Heart right ventricle (tissue), 16 donors: Measurements from ENCODE around the gene IGF2BP2. TPM values are rescaled to one million over a fixed set of nuclear protein-coding genes. Genes with fewer than 3 reads are reported as not detected.
A peak's percentile ranks its signal among the peaks of the same experiment; 100 is the strongest.

ENCODE experiments used
- ATAC-seq, 8 donors: fragments of 200-7000 bp; cut with Tn5 transposase; one replicate each; pipeline ENCODE4 v1.9.1; 2020; ENCODE audit warnings: mild to moderate bottlenecking in 8 of 8, moderate library complexity in 8 of 8, moderate number of reproducible peaks in 1 of 8
- DNase-seq, 2 donors: peaks; one replicate each; pipeline ENCODE4 v3.0.0-alpha.2; 2020
- H3K27ac ChIP-seq, 10 donors: fragments of 200-600 bp; sonication (generic) in 2 of 10; one replicate each; pipeline versions ENCODE4 v1.5.0 to v1.8.0; 2020 to 2022; ENCODE audit warnings: mild to moderate bottlenecking in 3 of 10
- H3K27me3 ChIP-seq, 7 donors: fragments of 200-600 bp; one replicate each; pipeline ENCODE4 v1.8.0; 2021 to 2022; ENCODE audit warnings: mild to moderate bottlenecking in 2 of 7
- H3K36me3 ChIP-seq, 9 donors: fragments of 200-600 bp; sonication (generic) in 1 of 9; one replicate each; pipeline versions ENCODE4 v1.5.0 to v1.8.0; 2020 to 2022; ENCODE audit warnings: mild to moderate bottlenecking in 2 of 9
- H3K4me1 ChIP-seq, 9 donors: fragments of 200-600 bp; sonication (generic) in 1 of 9; one replicate each; pipeline versions ENCODE4 v1.5.0 to v1.8.0; 2020 to 2022; ENCODE audit warnings: mild to moderate bottlenecking in 4 of 9
- H3K4me3 ChIP-seq, 10 donors: fragments of 200-600 bp; sonication (generic) in 2 of 10; one replicate each; pipeline versions ENCODE4 v1.5.0 to v1.8.0; 2020 to 2022; ENCODE audit warnings: mild to moderate bottlenecking in 7 of 10, moderate library complexity in 2 of 10
- H3K9me3 ChIP-seq, 11 donors: fragments of 200-600 bp in 10 of 11; sonication (generic) in 2 of 11; one replicate each; pipeline versions ENCODE4 v1.5.0 to v1.8.0; 2013 to 2022; ENCODE audit warnings: mild to moderate bottlenecking in 2 of 11, control low read depth in 1 of 11, moderate library complexity in 1 of 11
- CTCF ChIP-seq, 9 donors: fragments of 200-600 bp; sonication (generic) in 2 of 9; IDR thresholded peaks; one replicate each; pipeline versions ENCODE4 v1.5.0 to v1.8.0; 2021 to 2022; ENCODE audit warnings: antibody characterized with exemption in 9 of 9, mild to moderate bottlenecking in 5 of 9, moderate library complexity in 1 of 9
- WGBS, 2 donors: extraction: QIAGEN DNeasy Blood & Tissue Kit; methylation state at CpG; one replicate each; pipeline ENCODE4 v1.1.7; 2013; ENCODE audit warnings: inconsistent platforms in 1 of 2; 5-methylcytosine and 5-hydroxymethylcytosine counted together
- intact Hi-C, 10 donors: fragments of 100-400 bp; cut with DNase I; formaldehyde crosslinking; loops; one replicate each; pipeline versions ENCODE4 v1.11.1 to v1.14.2; 2022
- polyA plus RNA-seq, 2 donors: library from polyadenylated mRNA; stranded (reverse); fragments of 200-250 nt; gene quantifications; one replicate each; pipeline ENCODE4 v1.2.3, GENCODE V29; 2013
- total RNA-seq, 10 donors: library from RNA; stranded (reverse); fragmentation: NEBNext Ultra II Directional in 3 of 10; extraction: Animal tissue kit (Norgen Biotek cat#: 25700) in 3 of 10; gene quantifications; one replicate each; pipeline versions ENCODE4 v1.2.1 to v1.2.4, GENCODE V29; 2021 to 2023
- donor health status: Arrhythmogenic right ventricular cardiomyopathy.
- donor health status: ischemic (EF 13 %, LVEDD 7.1; RV severe dilation, severe dysfunction).
- donor health status: healthy with polysubstance abuse.
- donor health status: DM: no; HTN: yes; CAD: no.
- donor health status: DM: no; HTN: no; CAD: no.
- donor health status: ischemic (EF 25% LVEDD 6.9; RV normal size, moderate dysfunction).
- donor health status: ischemic (EF 25% LVEDD 5.7; RV mildly dilated, moderate dysfunction).
- donor health status: healthy.
- donor health status: DM: yes; HTN: yes; CAD: no.
- donor health status: Ischemic cardiomyopathy.
- donor health status: ischemic (EF 35%, LVEDD 5.7; RV mildly dilated, moderate dysfunction).
- donor health status: nonischemic (EF 11% LVEDD 7.7; RV severe dilation, severe dysfunction).
- donor health status: DM: yes; HTN: yes; CAD: no.
- donor health status: PGD.
- donor health status: ischemic (EF 29% LVEDD 5.4; RV normal size, mild dysfunction).
- donor health status: nonischemic (EF 23%, LVEDD 6.1; RV moderate dilation, normal function).

IGF2BP2 gene
- total and polyA plus RNA-seq, 12 donors, result 9.4 to 17.8 (median 15.4) TPM

DNA sequence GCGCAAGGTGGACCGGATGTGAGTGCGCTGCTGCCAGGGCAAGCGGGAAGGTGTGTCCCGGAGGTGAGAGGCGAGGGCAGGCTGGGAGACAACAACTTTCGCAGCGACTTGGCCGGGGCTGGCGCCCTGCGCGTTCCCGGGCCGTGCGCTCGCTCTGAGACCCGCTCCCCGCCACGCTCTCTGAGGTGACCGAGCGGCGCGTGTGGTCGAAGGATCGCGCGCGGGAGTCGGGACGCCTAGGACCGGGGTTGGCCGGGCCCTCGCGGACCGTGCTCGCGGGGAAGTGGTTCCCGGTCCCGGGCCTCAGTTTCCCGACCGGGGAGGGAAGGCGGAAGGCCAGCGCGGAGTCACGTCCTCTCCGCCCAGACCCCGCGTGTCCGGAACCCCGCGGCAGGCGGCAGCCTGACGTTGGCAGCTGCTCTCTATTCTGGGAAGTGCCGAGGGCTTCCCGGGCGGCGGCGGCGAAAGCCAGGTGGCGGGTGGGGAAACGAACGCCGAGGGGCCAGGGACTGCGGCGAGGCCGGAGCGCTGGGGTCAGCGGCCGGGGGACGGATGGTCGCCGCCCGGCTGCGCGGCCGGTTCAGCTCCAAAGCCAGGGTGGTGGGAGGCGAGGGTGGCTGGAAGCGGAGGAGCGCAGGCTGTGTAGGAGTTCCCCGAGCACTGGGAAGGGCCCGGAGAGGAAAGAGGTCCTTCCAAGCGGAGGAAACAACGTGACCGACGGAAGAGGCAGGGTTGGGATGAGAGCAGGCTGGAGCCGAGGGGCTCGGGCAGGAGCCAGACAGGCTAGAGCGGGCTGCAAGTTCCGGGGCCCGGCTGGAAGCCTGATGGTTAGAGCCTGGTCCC is 1.0 kb upstream of the IGF2BP2 start:
- H3K36me3 ChIP-seq, result no peaks in the 10 kb centered on the region
- 2% methylated on average over 78 to 90 of the region's 90 CpGs for WGBS, 2 donors
- H3K9me3 ChIP-seq, result no peaks in the 10 kb centered on the region
- peaks cover 2 to 26% (median 16%) of the 10 kb centered on the region in 9 donors for H3K4me1 ChIP-seq
- intact Hi-C loops, result loop anchor here in 3 of 10 donors (10.0 kb wide), 2 partner anchors 91 to 109 kb away; partner anchors contain the start of gene TRA2B (in 3 of the 3)
- DNase-seq, result peak; percentile 19 to 39
- peak overlapping the region in 8 of 10 donors; percentile 35 to 77 (median 46) for H3K27ac ChIP-seq
- peak in 7 of 8 donors; percentile 25 to 59 (median 36) for ATAC-seq
- H3K27me3 ChIP-seq, result peaks cover 0 to 52% (median 39%) of the 10 kb centered on the region in 7 donors
- H3K4me3 ChIP-seq, result peak overlapping the region; percentile 58 to 83 (median 71)
- TF ChIP-seq CTCF (IDR thresholded peaks at IDR 0.05), result peak in 1 of 9 donors; percentile 3

DNA sequence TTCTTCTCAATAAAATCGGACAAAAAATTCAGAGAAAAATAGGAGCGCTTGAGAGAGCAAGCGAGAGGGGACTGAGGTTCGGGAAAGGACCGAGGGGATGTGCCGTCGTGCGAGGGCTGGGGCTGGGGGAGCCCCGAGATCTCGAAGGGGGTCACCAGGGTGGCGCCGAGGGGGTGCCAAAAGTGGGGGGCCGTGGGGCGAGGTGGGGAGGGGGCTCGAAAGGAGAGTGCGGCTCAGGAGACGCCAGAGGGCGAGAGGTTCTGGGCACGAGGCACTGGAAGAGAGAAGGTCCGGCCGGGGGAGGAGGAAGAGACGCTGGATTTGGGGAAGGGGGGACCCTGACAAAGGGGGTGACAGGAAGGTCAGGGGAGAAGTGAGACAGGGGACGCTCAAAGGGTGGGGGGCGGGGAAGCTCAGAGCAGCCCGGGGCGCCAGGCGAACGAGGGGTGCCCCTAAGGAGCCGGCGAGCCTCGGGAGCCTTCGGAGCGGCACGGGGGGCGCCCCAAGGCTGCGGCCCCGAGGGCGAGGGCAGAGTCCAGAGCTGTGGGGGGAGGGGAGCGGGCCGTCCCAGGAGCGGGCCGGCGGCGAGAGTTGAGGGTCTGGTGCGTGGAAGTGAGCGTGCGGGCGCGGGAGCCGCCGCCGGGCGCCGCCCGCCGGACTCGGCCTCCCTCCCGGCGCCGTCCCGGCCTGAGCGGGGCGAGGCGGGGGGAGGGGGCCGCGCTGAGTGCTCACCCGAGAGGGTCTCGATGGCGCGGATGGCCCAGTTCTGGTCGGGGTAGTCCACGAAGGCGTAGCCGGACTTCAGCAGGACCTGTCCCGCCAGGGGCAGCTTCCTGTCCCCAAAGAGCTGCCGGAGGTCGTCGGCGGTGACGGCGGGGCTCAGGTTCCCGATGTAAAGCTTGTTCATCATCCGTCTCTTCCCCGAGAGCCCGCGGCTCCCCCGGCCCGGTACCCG is 514 bp downstream of the IGF2BP2 start:
- 0 to 1% methylated on average over 63 to 86 of the region's 89 CpGs for WGBS, 2 donors
- Histone ChIP-seq H3K9me3 (no peaks in the 10 kb centered on the region), H3K27ac (peak overlapping the region in 9 of 10 donors; percentile 33 to 77 (median 71)), H3K36me3 (no peaks in the 10 kb centered on the region), H3K4me1 (peaks cover 2 to 27% (median 16%) of the 10 kb centered on the region in 9 donors), H3K27me3 (peaks cover 0 to 63% (median 41%) of the 10 kb centered on the region in 7 donors), H3K4me3 (peak overlapping the region; percentile 58 to 83 (median 74))
- intact Hi-C loops, result loop anchor here in 3 of 10 donors (10.0 kb wide), 2 partner anchors 90 to 110 kb away; partner anchors contain the start of gene TRA2B (in 3 of the 3)
- no peak for TF ChIP-seq CTCF (IDR thresholded peaks at IDR 0.05)
- ATAC-seq, result peak; percentile 10 to 51 (median 34)
- peak; percentile 11 to 21 for DNase-seq

- peak overlapping the region; percentile 58 to 83 (median 74) for H3K4me3 ChIP-seq
- WGBS, 2 donors, result 1% methylated on average over 59 to 84 of the region's 84 CpGs
- peak overlapping the region in 9 of 10 donors; percentile 7 to 77 (median 69) for H3K27ac ChIP-seq
- ATAC-seq (peak; percentile 31 to 66 (median 54)), DNase-seq (peak; percentile 36 to 42)
- H3K4me1 ChIP-seq, result peaks cover 2 to 27% (median 16%) of the 10 kb centered on the region in 9 donors
- H3K36me3 ChIP-seq, result no peaks in the 10 kb centered on the region
- H3K27me3 ChIP-seq, result peaks cover 0 to 68% (median 41%) of the 10 kb centered on the region in 7 donors
- TF ChIP-seq CTCF (IDR thresholded peaks at IDR 0.05), result peak in 3 of 9 donors; percentile 15 to 22 (median 20)
- H3K9me3 ChIP-seq, result no peaks in the 10 kb centered on the region
- intact Hi-C loops, result loop anchor here in 3 of 10 donors (10.0 kb wide), 2 partner anchors 89 to 111 kb away; partner anchors contain the start of gene TRA2B (in 3 of the 3)
Measured at GRCh38 chr3:185823078-185824044, 1.5 kb downstream of the IGF2BP2 start.
